IMR-90 (cell line): ENCODE results near the gene DPF3. TPM values are rescaled to one million over a fixed set of nuclear protein-coding genes. Genes with fewer than 3 reads are reported as not detected.

Experiments
- ATAC-seq: fragments of 200-7000 bp; cut with Tn5 transposase; 2 replicates; pipeline ENCODE4 v1.9.1; 2020; ENCODE audit warnings: low read depth, mild to moderate bottlenecking, moderate library complexity
- BruUV-seq: library from RNA; stranded (reverse); fragments of 400-500 nt; replicated peaks from 2 replicates; lab custom pipeline; 2021; lab: Mats Ljungman, UMichigan
- CTCF ChIA-PET: fragments of 300-600 bp; formaldehyde crosslinking; extraction: SDS; loops from one replicate; lab custom pipeline; 2021; ENCODE audit warnings: antibody characterized with exemption; lab: Yijun Ruan, JAX
- POLR2A ChIA-PET: fragments of 300-600 bp; sonication (Branson Sonifier 250); formaldehyde crosslinking; loops from one replicate; lab custom pipeline; 2022; ENCODE audit warnings: antibody characterized with exemption; ENCODE audit not compliant: unreplicated experiment; lab: Charles Lee
- DNase-seq: peaks from one replicate; pipeline ENCODE4 v3.0.0; 2013
- H2AFZ ChIP-seq: replicated peaks from 2 replicates; pipeline ENCODE3; 2013; ENCODE audit warnings: low read length, mild to moderate bottlenecking; ENCODE audit not compliant: poor library complexity
- H2AK5ac ChIP-seq: 2 replicates; pipeline ENCODE4 v1.6.1; 2013; ENCODE audit warnings: low read depth, low read length, inconsistent platforms
- H2AK9ac ChIP-seq: replicated peaks from 2 replicates; pipeline ENCODE3; 2013; ENCODE audit warnings: mild to moderate bottlenecking, low read depth, low read length, moderate library complexity; ENCODE audit not compliant: poor library complexity
- H2BK120ac ChIP-seq: 2 replicates; pipeline ENCODE4 v1.6.1; 2013; ENCODE audit warnings: low read depth, low read length, inconsistent platforms
- H2BK15ac ChIP-seq: 3 replicates; pipeline ENCODE4 v1.6.1; 2013; ENCODE audit warnings: low read depth, low read length, inconsistent platforms
- H2BK20ac ChIP-seq: 2 replicates; pipeline ENCODE4 v1.6.1; 2013; ENCODE audit warnings: low read depth, mild to moderate bottlenecking, inconsistent platforms, low read length, moderate library complexity
- H2BK5ac ChIP-seq: 2 replicates; pipeline ENCODE4 v1.6.1; 2013; ENCODE audit warnings: mild to moderate bottlenecking, low read depth, low read length, inconsistent platforms; ENCODE audit not compliant: poor library complexity, severe bottlenecking
- H3K14ac ChIP-seq: replicated peaks from 2 replicates; pipeline ENCODE4 v1.6.1; 2013; ENCODE audit warnings: low read depth, low read length, inconsistent platforms
- H3K18ac ChIP-seq: 2 replicates; pipeline ENCODE4 v1.6.1; 2013; ENCODE audit warnings: low read depth, low read length, control low read depth
- H3K23ac ChIP-seq: 2 replicates; pipeline ENCODE4 v1.6.1; 2013; ENCODE audit warnings: low read depth, low read length, inconsistent platforms
- H3K27ac ChIP-seq: 2 replicates; pipeline ENCODE4 v1.5.1; 2013; ENCODE audit warnings: mild to moderate bottlenecking, control low read depth, low read length; ENCODE audit not compliant: insufficient read depth
- H3K27me3 ChIP-seq: 2 replicates; pipeline ENCODE4 v1.6.1; 2013; ENCODE audit warnings: low read length; ENCODE audit not compliant: control insufficient read depth, insufficient read depth
- H3K36me3 ChIP-seq: 2 replicates; pipeline ENCODE4 v1.6.1; 2013; ENCODE audit warnings: low read length, mixed read lengths; ENCODE audit not compliant: control insufficient read depth, insufficient read depth
- H3K4ac ChIP-seq: 2 replicates; pipeline ENCODE4 v1.6.1; 2013; ENCODE audit warnings: low read depth, low read length, inconsistent platforms
- H3K4me1 ChIP-seq: 2 replicates; pipeline ENCODE4 v1.6.1; 2013; ENCODE audit warnings: low read length, mixed read lengths; ENCODE audit not compliant: control insufficient read depth, insufficient read depth
- H3K4me2 ChIP-seq: 2 replicates; pipeline ENCODE4 v1.6.1; 2013; ENCODE audit warnings: low read depth, mild to moderate bottlenecking, control low read depth, low read length, moderate library complexity
- H3K4me3 ChIP-seq: 2 replicates; pipeline ENCODE4 v1.5.1; 2013; ENCODE audit warnings: low read depth, mild to moderate bottlenecking, control low read depth, low read length, moderate library complexity; ENCODE audit not compliant: insufficient read depth
- H3K56ac ChIP-seq: 2 replicates; pipeline ENCODE4 v1.6.1; 2013; ENCODE audit warnings: low read length, inconsistent platforms; ENCODE audit not compliant: insufficient read depth; ENCODE audit errors: extremely low read depth
- H3K79me1 ChIP-seq, 2 experiments: 2 replicates each; pipeline ENCODE4 v1.6.1; 2013; ENCODE audit warnings: low read length in 2 of 2, inconsistent platforms in 1 of 2, low read depth in 1 of 2
- H3K9ac ChIP-seq: 2 replicates; pipeline ENCODE4 v1.6.1; 2013; ENCODE audit warnings: low read depth, low read length, control low read depth
- H3K9me1 ChIP-seq: 2 replicates; pipeline ENCODE4 v1.6.1; 2013; ENCODE audit warnings: low read length, inconsistent platforms; ENCODE audit not compliant: insufficient read depth
- H3K9me3 ChIP-seq: 2 replicates; pipeline ENCODE4 v1.6.1; 2013; ENCODE audit warnings: low read length; ENCODE audit not compliant: control insufficient read depth, insufficient read depth
- H4K20me1 ChIP-seq: 2 replicates; pipeline ENCODE4 v1.6.1; 2013; ENCODE audit warnings: low read length, inconsistent platforms; ENCODE audit not compliant: insufficient read depth
- H4K5ac ChIP-seq: 2 replicates; pipeline ENCODE4 v1.6.1; 2013; ENCODE audit warnings: mild to moderate bottlenecking, low read depth, low read length, control low read depth
- H4K8ac ChIP-seq, 2 experiments: 2 replicates each; pipeline ENCODE4 v1.6.1; 2013; ENCODE audit warnings: low read depth in 2 of 2, low read length in 2 of 2, control low read depth in 1 of 2, inconsistent platforms in 1 of 2
- H4K91ac ChIP-seq: 2 replicates; pipeline ENCODE4 v1.6.1; 2013; ENCODE audit warnings: low read depth, low read length, inconsistent platforms; ENCODE audit not compliant: insufficient read depth
- BHLHE40 ChIP-seq: fragments of 150-350 bp; IDR thresholded peaks from 2 replicates; pipeline ENCODE4 v1.6.1; 2016; ENCODE audit warnings: mild to moderate bottlenecking, low read depth, low read length
- CEBPB ChIP-seq: IDR thresholded peaks from 2 replicates; pipeline ENCODE4 v1.6.1; 2012; ENCODE audit warnings: low read depth, low read length, improper control_type of control experiment
- CHD1 ChIP-seq: IDR thresholded peaks from 2 replicates; pipeline ENCODE4 v1.6.1; 2012; ENCODE audit warnings: low read depth, low read length, improper control_type of control experiment
- FOS ChIP-seq: fragments of 150-350 bp; IDR thresholded peaks from 2 replicates; pipeline ENCODE4 v1.6.1; 2016; ENCODE audit warnings: low read depth, low read length
- MAFK ChIP-seq: IDR thresholded peaks from 2 replicates; pipeline ENCODE4 v1.6.1; 2012; ENCODE audit warnings: low read depth, low read length, improper control_type of control experiment
- MAZ ChIP-seq: IDR thresholded peaks from 2 replicates; pipeline ENCODE4 v1.6.1; 2012; ENCODE audit warnings: low read depth, mild to moderate bottlenecking, low read length, improper control_type of control experiment, moderate library complexity, borderline replicate concordance
- NFE2L2 ChIP-seq: fragments of 150-350 bp; IDR thresholded peaks from 2 replicates; pipeline ENCODE4 v1.6.1; 2016; ENCODE audit warnings: low read depth, mild to moderate bottlenecking, low read length
- POLR2A ChIP-seq: IDR thresholded peaks from 2 replicates; pipeline ENCODE4 v1.6.1; 2012; ENCODE audit warnings: mild to moderate bottlenecking, low read depth, low read length
- WGBS, 2 experiments: methylation state at CpG; one replicate each; pipeline versions ENCODE4 v1.1.5 to v1.1.7; 2013; ENCODE audit warnings: missing lambda C conversion rate in 2 of 2; ENCODE audit not compliant: insufficient read length in 1 of 2; ENCODE audit errors: extremely low coverage in 2 of 2; 5-methylcytosine and 5-hydroxymethylcytosine counted together
- dilution Hi-C: fragments of 300-500 bp; cut with HindIII; formaldehyde crosslinking; loops from one replicate; pipeline ENCODE4 v1.14.3; 2018; ENCODE audit warnings: low sequenced_read_pairs; ENCODE audit not compliant: unreplicated experiment
- in situ Hi-C: fragments of 300-500 bp; cut with MboI; formaldehyde crosslinking; loops from 3 replicates; pipeline ENCODE4 v1.14.3; 2019; ENCODE audit warnings: low sequenced_read_pairs, inconsistent platforms, mixed read lengths
- intact Hi-C: fragments of 100-400 bp; cut with micrococcal nuclease; formaldehyde crosslinking; loops from 2 replicates; pipeline ENCODE4 v1.10.0; 2022
- polyA plus RNA-seq, 3 experiments: library from polyadenylated mRNA; depleted of rRNA; stranded (reverse); fragments of >200 nt; gene quantifications; 2 replicates each; pipeline ENCODE4 v1.2.3, GENCODE V29; 2012; ENCODE audit warnings: low replicate concordance in 1 of 3
- total RNA-seq: library from RNA; depleted of rRNA; stranded (reverse); fragments of >200 nt; gene quantifications from 2 replicates; pipeline ENCODE4 v1.2.3, GENCODE V29; 2012
- TF ChIP-seq, protein P1 (sequence below): fragments of 150-350 bp; IDR thresholded peaks from 2 replicates; pipeline ENCODE4 v1.6.1; 2017; ENCODE audit warnings: mild to moderate bottlenecking, antibody characterized with exemption, low read length, low read depth
- TF ChIP-seq, protein P2 (sequence below): conservative IDR thresholded peaks from 2 replicates; pipeline ENCODE4 v1.5.1; 2012; ENCODE audit warnings: mild to moderate bottlenecking, low read depth, low read length, improper control_type of control experiment

DPF3 gene
- total and polyA plus RNA-seq, 2 of the 4 experiments (the other 2 are of a cell fraction), result 30.5 to 32.8 TPM

DNA sequence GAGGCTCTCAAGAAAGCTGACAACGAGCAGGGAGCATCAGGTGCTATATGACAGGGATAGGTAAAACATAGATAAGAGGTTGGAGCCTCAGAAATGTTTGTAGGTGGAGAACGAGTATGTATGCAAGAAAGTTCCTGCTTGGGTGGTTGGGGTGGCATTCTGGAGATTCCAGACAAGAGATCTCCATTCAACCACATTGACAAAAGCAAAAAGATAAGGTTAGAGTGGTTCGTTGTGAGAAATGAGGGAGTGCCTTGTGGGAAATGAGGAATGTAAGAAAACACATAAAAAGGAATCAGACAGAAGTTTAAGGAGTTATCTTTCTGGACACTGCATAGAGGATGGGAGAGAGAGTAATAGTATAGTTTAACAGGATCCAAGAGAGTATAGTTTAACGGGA is 290.3 kb downstream of the DPF3 start:
- Histone ChIP-seq H3K4me3 (no peak overlapping the region), H2BK120ac (peak overlapping the region; percentile 79), H2BK20ac (peak overlapping the region; percentile 51; the same call in 1 of the 2 replicates), H2AK5ac (peak overlapping the region; percentile 72), H3K9me1 (peaks cover 11% of the 10 kb centered on the region), H3K36me3 (no peaks in the 10 kb centered on the region), H4K8ac (peak overlapping the region in 1 of 2 experiments; percentile 22; a peak in 1 of 4 replicates), H2BK5ac (no peak overlapping the region), H3K18ac (no peak overlapping the region), H4K5ac (no peak overlapping the region), H3K79me1 (0 out of 4 replicates have a peak, but pooled peaks cover 0 to 15% of the 10 kb centered on the region in 2 experiments), H2AK9ac (no peak overlapping the region), H3K14ac (0 out of 2 replicates have a peak overlapping the region, but pooled peaks have one; percentile 33), H3K23ac (no peak overlapping the region), H4K20me1 (no peaks in the 10 kb centered on the region), H3K9ac (no peak overlapping the region), H3K9me3 (no peaks in the 10 kb centered on the region), H3K4ac (peak overlapping the region; percentile 45), H2AFZ (no peak overlapping the region), H2BK15ac (peak overlapping the region; percentile 81; the same call in 2 of the 3 replicates), H3K4me1 (peaks cover 17% of the 10 kb centered on the region), H3K56ac (no peak overlapping the region), H3K27ac (no peak overlapping the region), H4K91ac (peak overlapping the region; percentile 56), H3K27me3 (no peaks in the 10 kb centered on the region), H3K4me2 (no peak overlapping the region)
- POLR2A ChIA-PET, result no interaction called here
- DNase-seq (no peak), ATAC-seq (no peak)
- in situ Hi-C loops, result loop anchor here (10.0 kb wide), 1 partner anchor 79 kb away; no protein-coding TSS in a partner anchor
- no TSS peak for BruUV-seq
- TF ChIP-seq NFE2L2 (no peak), MAZ (no peak), FOS (no peak), BHLHE40 (no peak), MAFK (no peak), CEBPB (no peak), POLR2A (no peak), CHD1 (no peak)
- TF ChIP-seq, protein P1, sequence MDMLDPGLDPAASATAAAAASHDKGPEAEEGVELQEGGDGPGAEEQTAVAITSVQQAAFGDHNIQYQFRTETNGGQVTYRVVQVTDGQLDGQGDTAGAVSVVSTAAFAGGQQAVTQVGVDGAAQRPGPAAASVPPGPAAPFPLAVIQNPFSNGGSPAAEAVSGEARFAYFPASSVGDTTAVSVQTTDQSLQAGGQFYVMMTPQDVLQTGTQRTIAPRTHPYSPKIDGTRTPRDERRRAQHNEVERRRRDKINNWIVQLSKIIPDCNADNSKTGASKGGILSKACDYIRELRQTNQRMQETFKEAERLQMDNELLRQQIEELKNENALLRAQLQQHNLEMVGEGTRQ, result no peak
- TF ChIP-seq, protein P2, sequence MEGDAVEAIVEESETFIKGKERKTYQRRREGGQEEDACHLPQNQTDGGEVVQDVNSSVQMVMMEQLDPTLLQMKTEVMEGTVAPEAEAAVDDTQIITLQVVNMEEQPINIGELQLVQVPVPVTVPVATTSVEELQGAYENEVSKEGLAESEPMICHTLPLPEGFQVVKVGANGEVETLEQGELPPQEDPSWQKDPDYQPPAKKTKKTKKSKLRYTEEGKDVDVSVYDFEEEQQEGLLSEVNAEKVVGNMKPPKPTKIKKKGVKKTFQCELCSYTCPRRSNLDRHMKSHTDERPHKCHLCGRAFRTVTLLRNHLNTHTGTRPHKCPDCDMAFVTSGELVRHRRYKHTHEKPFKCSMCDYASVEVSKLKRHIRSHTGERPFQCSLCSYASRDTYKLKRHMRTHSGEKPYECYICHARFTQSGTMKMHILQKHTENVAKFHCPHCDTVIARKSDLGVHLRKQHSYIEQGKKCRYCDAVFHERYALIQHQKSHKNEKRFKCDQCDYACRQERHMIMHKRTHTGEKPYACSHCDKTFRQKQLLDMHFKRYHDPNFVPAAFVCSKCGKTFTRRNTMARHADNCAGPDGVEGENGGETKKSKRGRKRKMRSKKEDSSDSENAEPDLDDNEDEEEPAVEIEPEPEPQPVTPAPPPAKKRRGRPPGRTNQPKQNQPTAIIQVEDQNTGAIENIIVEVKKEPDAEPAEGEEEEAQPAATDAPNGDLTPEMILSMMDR, result no peak
- 100% methylated on average over 1 of the region's 4 CpGs for WGBS, 2 experiments
- intact Hi-C loops, result no loop called here
- CTCF ChIA-PET, result no interaction called here
- dilution Hi-C loops, result no loop called here
